Stimulated activated CD8-positive, alpha-beta memory T cell treated with anti-CD3 and anti-CD28 coated beads, Interleukin-15, amount 100 ng/mL, for 48 hours (primary cell): ENCODE data around the gene AXIN2.
"Not testable (repeated sequence)": the region's sequence is repeated elsewhere in the genome, so short reads cannot be mapped to it uniquely, and the experiment has no call there.

Source experiments
- DNase-seq, 2 donors: peaks; one replicate each; pipeline ENCODE4 v3.0.0-alpha.2; 2020; ENCODE audit warnings: low read depth in 2 of 2

AXIN2 gene

DNA sequence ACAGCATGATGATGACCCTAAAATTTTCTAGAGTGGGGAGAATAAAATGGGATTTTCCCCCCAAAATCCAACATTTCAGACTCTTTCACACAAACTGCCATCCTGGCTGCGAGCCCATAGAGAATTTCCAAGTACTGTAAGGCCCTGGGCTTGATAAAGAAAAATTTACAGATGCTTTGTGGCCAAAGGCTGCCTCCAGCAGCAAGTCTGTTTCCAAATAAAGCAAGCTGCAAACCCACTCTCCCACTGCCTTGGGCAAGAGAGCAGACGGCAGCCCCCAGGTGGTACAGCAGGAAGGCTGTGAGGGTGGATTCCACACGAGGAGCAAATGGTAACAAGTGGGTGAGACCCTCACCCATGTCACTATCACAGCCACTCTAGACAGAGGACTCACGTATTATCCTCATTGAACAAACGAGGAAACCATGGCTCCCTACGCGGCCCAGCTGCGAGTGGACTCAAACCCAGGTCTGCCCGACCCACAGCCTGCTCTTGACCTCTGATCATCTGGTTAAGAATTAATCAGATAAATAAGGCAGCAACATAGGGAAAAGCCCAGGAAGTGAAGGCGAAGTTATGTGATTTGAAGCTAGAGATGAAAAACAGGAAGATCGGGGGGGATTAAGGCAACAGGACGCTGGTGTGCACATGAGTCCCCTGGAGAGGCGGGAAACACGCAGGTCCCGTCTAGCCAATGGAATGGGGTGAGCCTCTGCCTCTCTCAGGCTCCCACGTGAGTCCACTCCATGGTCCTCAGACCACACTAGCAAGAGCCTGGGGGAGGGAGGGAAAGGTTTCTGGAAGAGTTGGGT is 37.4 kb downstream of the AXIN2 start:
- DNase-seq, result no peak

- DNase-seq, result no peak
These were observed 38.0 kb downstream of the AXIN2 start for GRCh38 chr17:65523411-65523810.

DNA sequence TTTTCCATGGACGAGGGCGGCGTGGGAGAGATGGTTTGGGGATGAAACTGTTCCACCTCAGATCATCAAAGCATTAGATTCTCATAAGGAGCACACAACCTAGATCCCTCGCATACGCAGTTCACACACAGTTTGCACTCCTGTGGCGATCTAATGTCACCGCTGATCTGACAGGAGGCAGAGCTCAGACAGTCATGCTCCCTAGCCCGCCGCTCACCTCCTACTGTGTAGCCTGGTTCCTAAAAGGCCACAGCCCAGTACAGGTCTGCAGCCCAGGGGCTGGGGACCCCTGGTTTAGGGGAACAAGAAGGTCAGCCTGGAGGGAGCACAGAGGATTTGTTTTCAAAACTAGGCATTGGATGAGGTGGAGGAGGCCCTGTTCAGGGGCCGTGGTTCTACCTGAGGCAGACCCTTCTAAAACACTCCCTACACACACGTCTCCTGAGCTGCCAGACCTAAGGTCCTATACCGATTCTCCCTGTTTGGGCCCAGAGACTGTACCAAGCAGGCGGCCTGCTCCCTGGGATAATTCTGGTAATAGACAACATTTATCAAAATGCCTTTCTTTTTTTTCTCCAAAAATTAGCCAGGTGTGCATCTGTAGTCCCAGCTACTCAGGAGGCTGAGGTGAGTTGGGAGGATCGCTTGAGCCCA is 38.6 kb downstream of the AXIN2 start:
- no peak for DNase-seq

GRCh38 chr17:65519462-65519861 is 42.0 kb downstream of the AXIN2 start:
- DNase-seq, result no peak

DNA sequence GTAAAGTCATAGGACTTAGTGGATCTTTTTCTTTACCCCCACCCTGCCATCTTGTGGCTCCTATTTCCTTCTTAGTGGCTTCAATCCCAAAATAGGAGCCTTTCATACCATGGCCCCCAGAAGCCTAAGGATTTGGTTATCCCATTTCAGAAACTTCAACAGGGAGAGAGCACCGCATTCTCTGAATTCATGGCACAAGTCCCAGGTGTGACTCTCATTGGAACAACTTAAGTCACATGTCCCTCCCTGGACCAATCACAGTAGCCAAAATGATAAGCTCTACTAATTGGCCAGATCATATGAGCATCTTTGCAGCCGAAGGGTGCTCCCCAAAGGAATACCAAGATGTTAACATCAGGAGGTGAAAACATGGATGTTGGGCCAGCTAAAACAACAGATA is 43.2 kb downstream of the AXIN2 start:
- DNase-seq, result no peak

DNA sequence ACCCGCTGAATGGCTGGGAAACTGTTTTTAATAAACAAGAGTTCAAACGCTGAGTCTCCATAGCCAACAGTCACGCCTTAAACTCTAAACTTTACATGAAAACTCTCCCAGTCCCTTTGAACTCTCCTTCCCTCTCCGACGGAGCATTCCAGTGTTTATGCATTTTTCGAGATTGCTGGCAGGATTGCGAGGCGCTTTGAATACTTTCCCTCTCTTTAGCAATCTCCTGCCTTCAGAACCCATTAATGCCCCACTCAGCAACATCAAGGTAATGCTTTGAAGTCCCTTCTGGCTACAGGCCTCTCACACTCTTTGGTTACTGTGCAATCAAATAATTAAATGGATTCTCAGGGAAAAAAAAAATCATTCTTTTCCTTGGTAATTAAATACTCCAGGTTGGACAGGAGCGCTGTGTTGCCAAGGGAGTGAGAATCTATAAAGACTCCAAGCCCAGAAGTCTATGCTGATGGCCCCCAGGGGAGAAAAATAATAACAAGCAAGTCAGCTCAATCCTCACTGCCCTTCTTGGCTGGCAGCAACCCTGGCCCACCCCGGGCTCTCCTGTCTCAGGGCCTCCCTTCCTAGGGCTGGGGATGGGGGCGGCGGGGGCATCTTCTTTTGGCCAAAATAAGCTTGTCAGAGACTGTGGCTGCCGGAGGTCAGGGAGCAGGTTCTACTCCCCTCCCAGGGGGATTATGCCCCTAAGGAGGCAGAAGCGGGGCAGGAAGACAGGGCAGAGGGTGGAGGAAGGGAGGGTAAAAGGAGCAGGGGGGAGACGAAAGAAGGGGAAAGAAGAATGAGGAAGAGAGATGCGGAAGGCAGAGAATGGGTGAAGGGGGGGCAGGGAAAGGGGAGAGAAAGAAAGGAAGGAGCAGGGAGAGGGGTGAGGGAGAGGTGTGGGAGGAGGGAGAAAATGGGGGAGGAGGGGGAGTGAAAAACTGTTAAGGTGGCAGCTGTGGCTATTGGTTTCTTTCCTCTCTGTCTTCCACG is 45.2 kb downstream of the AXIN2 start:
- no peak for DNase-seq

- no peak for DNase-seq
These were observed 45.9 kb downstream of the AXIN2 start for GRCh38 chr17:65515512-65515911.

DNA sequence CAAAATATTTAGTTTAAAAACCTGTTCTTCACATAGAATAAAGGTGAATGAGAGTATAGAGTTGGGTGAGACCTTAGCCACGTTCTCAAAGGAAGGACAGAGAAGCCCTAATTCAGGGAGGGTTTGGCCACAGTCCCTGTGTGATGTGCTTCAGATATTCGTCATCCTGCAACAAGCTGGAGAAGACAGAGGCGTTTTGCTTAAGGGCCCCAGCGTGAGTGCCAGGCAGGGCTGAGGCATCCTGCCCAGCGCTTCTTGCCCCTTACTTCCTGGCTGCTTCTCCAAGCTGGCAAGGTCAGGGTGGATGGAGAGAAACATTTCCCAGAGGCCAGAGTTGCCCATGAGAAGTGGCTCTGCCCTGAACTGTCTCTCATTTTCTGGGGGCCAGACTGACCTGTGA is 46.9 kb downstream of the AXIN2 start:
- no peak for DNase-seq

DNA sequence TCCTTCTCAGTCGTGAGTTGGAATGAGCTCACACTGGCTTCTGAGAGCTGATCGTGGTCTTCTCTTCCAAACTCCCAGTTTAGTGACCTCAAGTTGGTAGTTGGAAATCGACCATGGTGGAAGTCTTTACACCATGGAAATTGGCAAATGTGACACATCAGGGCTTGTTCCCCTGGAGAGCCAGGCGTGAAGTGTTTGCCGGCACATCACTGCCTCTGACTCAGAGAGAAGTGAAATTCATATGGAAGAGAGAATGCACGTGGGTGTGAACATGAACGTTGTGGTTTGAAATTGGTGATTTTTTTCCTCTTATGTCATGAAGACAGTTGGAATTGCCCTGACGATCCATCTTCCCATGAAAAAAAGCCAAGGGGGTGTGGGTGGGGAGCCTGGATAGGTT is 47.4 kb downstream of the AXIN2 start:
- DNase-seq, result peak in 1 of 2 donors; percentile 10

DNA sequence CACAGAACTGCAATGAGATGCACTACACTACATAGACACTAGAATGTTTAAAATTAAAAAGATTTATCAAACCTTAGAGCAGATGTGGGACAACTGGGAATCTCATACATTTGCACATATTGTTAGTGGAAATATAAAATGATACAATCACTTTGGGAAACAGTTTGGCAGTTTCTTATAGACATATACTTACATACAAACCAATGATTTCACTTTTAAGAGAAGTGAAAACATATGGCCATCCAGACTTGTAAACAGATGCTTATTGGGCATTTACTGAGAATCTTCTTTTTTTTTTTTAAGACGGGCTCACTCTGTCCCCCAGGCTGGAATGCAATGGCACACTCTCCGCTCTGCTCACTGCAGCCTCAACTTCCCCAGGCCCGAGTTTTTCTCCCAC is 50.1 kb downstream of the AXIN2 start:
- no peak for DNase-seq

DNA sequence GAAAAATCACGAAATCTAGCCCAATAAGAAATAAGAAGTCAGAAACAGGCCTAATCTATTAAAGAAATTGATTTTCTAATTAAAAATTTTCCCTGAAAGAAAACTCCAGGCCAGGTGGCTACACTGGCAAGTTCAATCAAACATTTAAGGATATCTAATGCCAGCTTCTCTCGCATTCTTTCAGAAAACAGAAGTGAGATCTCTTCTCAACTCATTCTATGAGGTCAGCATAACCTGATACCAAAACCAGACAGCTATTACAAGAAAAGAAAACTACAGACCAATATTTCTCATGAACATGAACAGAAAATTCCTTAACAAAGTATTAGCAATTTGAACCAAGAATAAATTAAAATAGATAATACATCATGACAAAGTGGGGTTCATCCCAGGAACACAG is 52.4 kb downstream of the AXIN2 start:
- no peak for DNase-seq

DNA sequence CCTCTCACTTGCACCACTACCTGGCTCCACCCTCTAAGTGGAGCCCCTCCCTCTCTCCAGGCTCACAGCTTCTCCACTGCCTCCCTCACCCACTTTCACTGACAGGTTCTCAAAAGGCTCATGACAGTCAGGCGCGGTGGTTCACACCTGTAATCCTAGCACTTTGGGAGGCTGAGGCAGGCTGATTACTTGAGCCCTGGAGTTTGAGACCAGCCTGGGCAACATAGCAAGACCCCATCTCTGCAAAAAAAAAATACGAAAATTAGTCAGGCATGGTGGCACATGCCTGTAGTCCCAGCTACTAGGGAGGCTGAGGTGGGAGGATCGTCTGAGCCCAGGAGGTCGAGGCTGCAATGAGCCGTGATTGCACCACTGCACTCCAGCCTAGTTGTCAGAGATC is 56.8 kb downstream of the AXIN2 start:
- not testable (repeated sequence) for DNase-seq

DNA sequence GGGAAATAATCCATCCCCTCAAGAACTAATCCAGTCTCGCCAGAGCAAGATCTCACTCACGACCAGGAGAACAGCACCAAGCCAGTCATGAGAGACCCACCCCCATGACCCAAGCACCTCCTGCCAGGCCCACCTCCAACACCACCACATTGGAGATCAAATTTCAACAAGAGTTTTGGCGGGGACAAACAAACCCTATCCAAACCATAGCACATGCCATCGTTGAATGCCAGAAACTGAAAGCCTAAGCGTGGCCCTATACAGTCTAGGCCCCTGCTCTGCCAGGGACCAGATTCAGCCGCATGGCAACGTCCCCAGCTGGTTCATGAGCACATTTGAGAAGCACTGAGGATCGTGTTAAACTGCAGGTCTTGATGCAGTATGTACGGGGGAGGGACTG is 57.3 kb downstream of the AXIN2 start:
- DNase-seq, result no peak

GRCh38 chr17:65503557-65503956 is 57.9 kb downstream of the AXIN2 start:
- DNase-seq, result no peak

GRCh38 chr17:65498816-65499215 is 62.6 kb downstream of the AXIN2 start:
- no peak for DNase-seq

GRCh38 chr17:65496801-65497200 is 64.6 kb downstream of the AXIN2 start:
- no peak for DNase-seq

DNA sequence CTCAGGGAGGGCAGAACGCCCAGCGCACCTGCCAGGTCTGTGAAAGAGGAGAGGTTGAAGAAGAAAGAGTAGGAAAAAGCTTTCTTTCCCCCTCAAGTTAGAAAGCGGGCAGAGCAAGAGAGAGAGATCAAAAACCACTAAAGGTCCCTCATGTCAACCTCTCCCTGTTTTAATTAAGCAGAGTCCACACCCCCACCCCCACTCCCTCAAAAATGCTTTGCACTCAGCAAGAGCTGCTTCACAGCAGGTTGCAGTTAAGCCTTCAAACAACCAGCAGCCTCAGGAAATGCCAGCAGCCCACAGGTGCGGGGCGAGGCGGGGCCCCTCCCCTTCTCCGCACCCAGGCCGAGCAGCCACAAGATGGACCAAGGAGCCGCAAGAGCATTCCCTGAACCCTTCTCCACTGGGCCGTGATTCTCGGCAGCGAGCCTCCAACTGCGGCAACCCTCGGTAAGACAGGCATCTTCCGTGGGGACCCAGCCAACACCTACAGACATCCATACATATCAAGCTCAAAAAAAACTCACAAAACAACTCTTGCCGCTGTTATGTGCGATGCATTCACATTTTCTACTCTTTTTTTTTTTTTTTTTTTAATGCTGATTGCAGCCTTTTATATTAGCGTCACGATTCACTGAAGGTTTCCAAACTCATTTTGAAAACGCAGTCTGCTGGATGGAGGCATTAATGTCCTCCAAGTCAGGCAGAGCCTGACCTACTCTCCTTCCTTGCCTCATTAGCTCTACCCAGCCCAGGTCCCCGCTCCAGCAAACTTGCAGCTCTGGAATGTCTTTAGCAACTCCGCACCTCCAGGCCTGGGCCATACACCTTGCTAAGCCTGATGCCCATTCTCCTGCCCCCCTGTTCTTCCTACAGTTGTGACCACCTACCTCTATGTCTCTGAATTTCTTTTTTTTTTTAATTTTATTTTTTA is 66.1 kb downstream of the AXIN2 start:
- no peak for DNase-seq

- no peak for DNase-seq
These were observed 71.9 kb downstream of the AXIN2 start for GRCh38 chr17:65489413-65490155.

GRCh38 chr17:65488665-65489064 is 72.8 kb downstream of the AXIN2 start:
- DNase-seq, result no peak

DNA sequence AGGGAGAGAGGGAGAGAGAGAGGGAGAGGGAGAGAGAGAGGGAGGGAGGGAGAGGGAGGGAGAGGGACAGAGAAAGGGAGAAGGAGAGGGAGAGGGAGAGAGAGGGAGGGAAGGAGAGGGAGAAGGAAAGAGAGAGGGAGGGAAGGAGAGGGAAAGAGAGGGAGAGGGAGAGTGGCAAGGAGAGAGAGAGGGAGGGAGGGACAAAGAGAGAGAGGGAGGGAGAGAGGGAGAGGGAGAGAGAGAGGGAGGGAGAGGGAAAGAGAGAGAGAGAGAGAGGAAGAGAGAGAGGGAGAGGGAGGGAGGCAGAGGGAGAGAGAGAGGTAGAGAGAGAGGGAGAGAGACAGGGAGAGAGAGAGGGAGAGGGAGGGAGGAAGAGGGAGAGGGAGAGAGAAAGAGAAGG is 73.5 kb downstream of the AXIN2 start:
- DNase-seq, result no peak
